A673 (cell line): ENCODE results near the gene DDX51. TPM values are rescaled to one million over a fixed set of nuclear protein-coding genes. Genes with fewer than 3 reads are reported as not detected.

ENCODE experiments used
- BruUV-seq: library from RNA; stranded (reverse); fragments of 400-500 nt; replicated peaks from 2 replicates; lab custom pipeline; 2021; lab: Mats Ljungman, UMichigan
- CTCF ChIA-PET: fragments of 300-600 bp; sonication (Branson Sonifier 250); formaldehyde crosslinking; loops from one replicate; lab custom pipeline; 2022; ENCODE audit warnings: antibody characterized with exemption; lab: Charles Lee
- POLR2A ChIA-PET: fragments of 300-600 bp; sonication (Branson Sonifier 250); formaldehyde crosslinking; loops from one replicate; lab custom pipeline; 2022; ENCODE audit warnings: antibody characterized with exemption; ENCODE audit not compliant: low non-redundant PET; lab: Charles Lee
- DNase-seq: peaks from one replicate; pipeline ENCODE4 v3.0.0-alpha.2; 2015; ENCODE audit warnings: low spot score
- H3K27ac ChIP-seq: fragments of 200-600 bp; sonication (generic); 2 replicates; pipeline ENCODE4 v1.5.1; 2016; ENCODE audit warnings: mixed run types, low read depth, mild to moderate bottlenecking, mixed read lengths, antibody characterized with exemption, low read length; ENCODE audit not compliant: poor library complexity, severe bottlenecking
- H3K27me3 ChIP-seq: fragments of 200-600 bp; sonication (generic); replicated peaks from 2 replicates; pipeline ENCODE4 v1.6.1; 2017; ENCODE audit warnings: mixed run types, low read depth, mild to moderate bottlenecking, mixed read lengths, antibody characterized with exemption, low read length; ENCODE audit not compliant: insufficient read depth, poor library complexity
- H3K36me3 ChIP-seq: fragments of 200-600 bp; sonication (generic); 2 replicates; pipeline ENCODE4 v1.6.1; 2016; ENCODE audit warnings: mixed run types, mild to moderate bottlenecking, mixed read lengths, antibody characterized with exemption, low read length; ENCODE audit not compliant: insufficient read depth, poor library complexity, severe bottlenecking
- H3K4me1 ChIP-seq: fragments of 200-600 bp; sonication (generic); 2 replicates; pipeline ENCODE4 v1.6.1; 2017; ENCODE audit warnings: mixed run types, mild to moderate bottlenecking, mixed read lengths, antibody characterized with exemption, low read length; ENCODE audit not compliant: insufficient read depth, poor library complexity, severe bottlenecking
- H3K4me3 ChIP-seq: fragments of 200-600 bp; sonication (generic); 2 replicates; pipeline ENCODE4 v1.5.1; 2016; ENCODE audit warnings: low read depth, mixed run types, mild to moderate bottlenecking, mixed read lengths, low read length; ENCODE audit not compliant: poor library complexity, severe bottlenecking
- H3K9me3 ChIP-seq: fragments of 200-600 bp; sonication (generic); 2 replicates; pipeline ENCODE4 v1.6.1; 2016; ENCODE audit warnings: mixed run types, low read depth, mild to moderate bottlenecking, mixed read lengths, antibody characterized with exemption, low read length; ENCODE audit not compliant: poor library complexity, severe bottlenecking
- EZH2 ChIP-seq: fragments of 200-600 bp; sonication (generic); IDR thresholded peaks from 2 replicates; pipeline ENCODE4 v1.6.1; 2017; ENCODE audit warnings: borderline replicate concordance, low read depth, mild to moderate bottlenecking, mixed read lengths, antibody characterized with exemption, low read length; ENCODE audit not compliant: poor library complexity, severe bottlenecking
- intact Hi-C: fragments of 100-400 bp; cut with micrococcal nuclease; formaldehyde crosslinking; loops from one replicate; pipeline ENCODE4 v1.10.0; 2022; ENCODE audit not compliant: unreplicated experiment
- total RNA-seq: library from RNA; stranded (reverse); gene quantifications from 2 replicates; pipeline ENCODE4 v1.2.3, GENCODE V29; 2021
- TF ChIP-seq, protein P1 (sequence below): fragments of 300-800, 200-600 bp; sonication (generic); conservative IDR thresholded peaks from 2 replicates; pipeline ENCODE4 v1.5.1; 2017; ENCODE audit warnings: low read depth, mild to moderate bottlenecking, antibody characterized with exemption, low read length, moderate library complexity, mixed read lengths

The DDX51 gene
- total RNA-seq, 1 experiment from 2014 or later = 38.9 TPM

DNA sequence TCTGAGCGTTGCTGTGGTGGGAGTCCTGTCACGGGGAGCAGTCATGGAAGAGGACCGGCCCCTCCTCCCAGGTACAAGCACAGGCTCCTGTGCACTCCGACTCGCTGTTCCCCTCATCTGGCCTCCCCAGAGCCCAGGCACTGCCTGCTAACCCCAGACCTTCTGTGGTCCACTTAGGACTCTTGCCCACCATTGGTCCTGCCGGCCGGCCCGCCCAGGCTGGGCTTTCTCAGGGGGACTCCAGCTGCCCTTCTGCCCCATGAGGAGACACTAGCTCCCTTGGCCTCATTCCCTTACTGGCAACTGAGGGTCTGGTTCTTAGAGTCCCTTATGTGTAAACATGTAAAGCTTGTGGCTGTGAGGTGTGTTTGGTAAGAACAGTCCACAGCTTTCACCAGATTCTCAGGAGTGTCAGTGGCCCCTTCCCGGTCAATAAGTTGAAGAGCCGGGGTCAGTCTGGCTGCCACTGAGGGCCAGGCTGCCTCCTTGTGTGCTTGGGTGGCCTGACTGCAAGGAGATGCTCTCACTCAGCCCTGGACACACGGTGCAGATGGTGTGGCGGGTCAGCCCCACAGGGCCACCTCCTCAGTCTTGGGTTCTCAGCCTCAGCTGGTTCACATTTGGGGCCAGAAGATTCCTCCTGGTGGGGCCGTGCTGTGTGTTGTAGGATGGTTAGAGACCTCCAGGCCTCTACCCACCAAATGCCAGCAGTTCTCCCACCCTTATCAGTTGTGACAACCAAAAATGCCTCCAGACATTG lies 43.6 kb downstream of the DDX51 start:
- CTCF ChIA-PET = no interaction called here
- Histone ChIP-seq H3K4me3 (no peak overlapping the region), H3K36me3 (no peaks in the 10 kb centered on the region), H3K4me1 (no peaks in the 10 kb centered on the region), H3K27me3 (no peaks in the 10 kb centered on the region), H3K9me3 (no peaks in the 10 kb centered on the region), H3K27ac (no peak overlapping the region)
- TF ChIP-seq EZH2 = no peak
- TF ChIP-seq, protein P1, sequence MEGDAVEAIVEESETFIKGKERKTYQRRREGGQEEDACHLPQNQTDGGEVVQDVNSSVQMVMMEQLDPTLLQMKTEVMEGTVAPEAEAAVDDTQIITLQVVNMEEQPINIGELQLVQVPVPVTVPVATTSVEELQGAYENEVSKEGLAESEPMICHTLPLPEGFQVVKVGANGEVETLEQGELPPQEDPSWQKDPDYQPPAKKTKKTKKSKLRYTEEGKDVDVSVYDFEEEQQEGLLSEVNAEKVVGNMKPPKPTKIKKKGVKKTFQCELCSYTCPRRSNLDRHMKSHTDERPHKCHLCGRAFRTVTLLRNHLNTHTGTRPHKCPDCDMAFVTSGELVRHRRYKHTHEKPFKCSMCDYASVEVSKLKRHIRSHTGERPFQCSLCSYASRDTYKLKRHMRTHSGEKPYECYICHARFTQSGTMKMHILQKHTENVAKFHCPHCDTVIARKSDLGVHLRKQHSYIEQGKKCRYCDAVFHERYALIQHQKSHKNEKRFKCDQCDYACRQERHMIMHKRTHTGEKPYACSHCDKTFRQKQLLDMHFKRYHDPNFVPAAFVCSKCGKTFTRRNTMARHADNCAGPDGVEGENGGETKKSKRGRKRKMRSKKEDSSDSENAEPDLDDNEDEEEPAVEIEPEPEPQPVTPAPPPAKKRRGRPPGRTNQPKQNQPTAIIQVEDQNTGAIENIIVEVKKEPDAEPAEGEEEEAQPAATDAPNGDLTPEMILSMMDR = no peak
- no TSS peak for BruUV-seq
- POLR2A ChIA-PET = no interaction called here
- no peak for DNase-seq
- intact Hi-C loops = no loop called here

DNA sequence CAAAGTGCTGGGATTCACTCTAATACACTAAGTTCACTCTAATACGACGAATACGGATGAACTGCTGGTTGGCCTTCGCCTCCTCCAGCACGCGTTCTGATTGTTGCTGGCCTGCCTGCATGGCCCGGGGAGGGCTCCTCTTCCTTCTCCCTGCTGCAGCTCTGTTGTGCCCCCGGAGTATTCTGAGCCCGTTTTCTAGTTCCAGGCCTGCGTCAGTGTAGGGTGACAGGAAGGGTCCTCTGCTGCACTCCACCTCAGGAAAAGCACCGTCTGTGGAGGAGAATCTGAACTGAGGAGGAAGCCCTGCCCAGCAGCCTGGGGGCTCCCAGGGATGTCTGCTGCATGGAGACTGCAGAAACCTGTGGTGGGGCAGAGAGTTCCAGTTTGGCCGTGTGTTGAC lies 44.4 kb downstream of the DDX51 start:
- Histone ChIP-seq H3K4me3 (no peak overlapping the region), H3K27ac (no peak overlapping the region), H3K4me1 (no peaks in the 10 kb centered on the region), H3K9me3 (no peaks in the 10 kb centered on the region), H3K36me3 (no peaks in the 10 kb centered on the region), H3K27me3 (no peaks in the 10 kb centered on the region)
- TF ChIP-seq, protein P1 = no peak
- no peak for TF ChIP-seq EZH2
- no TSS peak for BruUV-seq
- ChIA-PET CTCF (no interaction called here), POLR2A (no interaction called here)
- intact Hi-C loops = loop anchor here (5.0 kb wide), 1 partner anchor 33 kb away; no protein-coding TSS in a partner anchor
- no peak for DNase-seq

DNA sequence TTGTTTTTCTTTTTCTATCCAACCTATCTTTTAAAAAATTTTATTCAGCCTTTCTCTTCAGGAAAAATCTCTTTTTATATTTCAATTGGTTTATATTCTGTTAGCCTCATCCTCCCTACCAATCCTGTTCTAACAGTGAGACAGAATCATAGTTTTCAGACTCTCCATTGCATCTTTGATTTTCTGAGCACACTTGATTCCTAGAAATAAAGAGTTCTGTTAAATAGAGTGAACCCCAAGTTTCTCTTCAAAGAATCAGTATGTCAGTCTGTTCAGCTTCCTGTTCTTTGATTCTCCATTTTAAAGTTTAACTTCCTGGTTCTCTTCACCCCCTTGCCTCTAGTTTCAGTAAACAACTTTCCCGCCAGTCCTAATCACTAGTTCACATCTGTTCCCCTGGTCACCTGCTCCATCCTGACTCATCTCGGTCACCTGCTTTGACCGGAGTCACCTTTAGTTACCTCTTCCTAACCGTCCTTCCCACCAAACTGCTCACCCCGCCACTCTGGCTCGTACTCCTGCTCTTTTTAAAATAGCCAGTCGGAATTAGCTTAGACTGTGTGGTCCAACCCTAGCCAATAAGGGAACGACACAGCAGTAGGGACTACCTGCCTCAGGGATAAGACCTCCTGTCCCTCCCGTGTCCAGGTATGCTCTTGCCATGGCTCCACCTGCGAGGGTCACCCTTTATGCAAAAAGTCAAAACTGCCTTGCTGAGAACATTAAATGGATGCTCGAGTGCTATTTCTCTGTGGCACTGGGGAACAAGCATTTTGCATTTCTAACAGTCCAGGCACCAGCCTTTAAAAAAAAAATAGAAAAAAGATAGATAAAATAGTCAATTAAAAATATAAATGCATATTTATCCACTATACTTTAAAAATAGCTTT lies 48.4 kb downstream of the DDX51 start:
- Histone ChIP-seq H3K4me3 (no peak overlapping the region), H3K27me3 (no peaks in the 10 kb centered on the region), H3K9me3 (no peaks in the 10 kb centered on the region), H3K27ac (no peak overlapping the region), H3K4me1 (no peaks in the 10 kb centered on the region), H3K36me3 (no peaks in the 10 kb centered on the region)
- ChIA-PET CTCF (no interaction called here), POLR2A (no interaction called here)
- intact Hi-C loops = loop anchor here (5.0 kb wide), 1 partner anchor 37 kb away; no protein-coding TSS in a partner anchor
- DNase-seq = no peak
- no TSS peak for BruUV-seq
- TF ChIP-seq, protein P1 = no peak
- no peak for TF ChIP-seq EZH2
